B cell (primary cell): ENCODE data around the gene USP6NL. TPM values are rescaled to one million over a fixed set of nuclear protein-coding genes. Genes with fewer than 3 reads are reported as not detected.

ENCODE experiments used
- ATAC-seq: fragments of 200-7000 bp; cut with Tn5 transposase; one replicate; pipeline ENCODE4 v1.10.0; 2021; ENCODE audit warnings: low read depth, mild to moderate bottlenecking, moderate number of reproducible peaks, moderate library complexity
- CTCF ChIA-PET: fragments of 350-600 bp; sonication (Branson Sonifier 250); formaldehyde crosslinking; loops from one replicate; lab custom pipeline; 2021; ENCODE audit warnings: antibody characterized with exemption, inconsistent platforms; lab: Charles Lee
- POLR2A ChIA-PET: fragments of 350-600 bp; sonication (Branson Sonifier 250); formaldehyde crosslinking; loops from one replicate; lab custom pipeline; 2021; ENCODE audit warnings: antibody characterized with exemption; lab: Charles Lee
- DNase-seq: peaks from one replicate; pipeline ENCODE4 v3.0.0; 2013
- H2AFZ ChIP-seq: 2 replicates; pipeline ENCODE4 v1.6.1; 2012; ENCODE audit warnings: mild to moderate bottlenecking, low read depth, low read length; ENCODE audit not compliant: insufficient read depth, poor library complexity, severe bottlenecking
- H3K27ac ChIP-seq, 2 donors: 1 replicate in 1 of 2; 2 replicates in 1 of 2; pipeline ENCODE4 v1.5.1; 2012 to 2013; ENCODE audit warnings: low read length in 2 of 2, mild to moderate bottlenecking in 2 of 2, moderate library complexity in 1 of 2
- H3K27me3 ChIP-seq, 4 experiments: fragments of 200-600 bp in 1 of 4; sonication (generic) in 1 of 4; replicated peaks in 1 of 4; 1 replicate in 2 of 4; 2 replicates in 2 of 4; pipeline versions ENCODE4 v1.6.1 to v1.7.0; 2013 to 2016; ENCODE audit warnings: low read length in 3 of 4, mild to moderate bottlenecking in 2 of 4, mixed read lengths in 1 of 4, moderate library complexity in 1 of 4; ENCODE audit not compliant: insufficient read depth in 4 of 4, control insufficient read depth in 3 of 4; ENCODE audit errors: control extremely low read depth in 1 of 4
- H3K36me3 ChIP-seq, 2 experiments: replicated peaks in 1 of 2; 1 replicate in 1 of 2; 2 replicates in 1 of 2; pipeline versions ENCODE4 v1.6.1 to v1.7.1; 2013; ENCODE audit warnings: low read length in 1 of 2; ENCODE audit not compliant: insufficient read depth in 2 of 2, control insufficient read depth in 1 of 2; ENCODE audit errors: control extremely low read depth in 1 of 2, extremely low read depth in 1 of 2
- H3K4me1 ChIP-seq, 2 donors: fragments of 200-600 bp in 1 of 2; sonication (generic) in 1 of 2; 1 replicate in 1 of 2; 2 replicates in 1 of 2; pipeline versions ENCODE4 v1.5.1 to v1.6.1; 2013 to 2017; ENCODE audit warnings: low read length in 2 of 2; ENCODE audit not compliant: control insufficient read depth in 2 of 2, insufficient read depth in 2 of 2
- H3K4me2 ChIP-seq: replicated peaks from 2 replicates; pipeline ENCODE3; 2012; ENCODE audit warnings: mild to moderate bottlenecking, low read depth, low read length; ENCODE audit not compliant: poor library complexity, severe bottlenecking
- H3K4me3 ChIP-seq, 5 experiments: fragments of 200-600 bp in 1 of 5; sonication (generic) in 1 of 5; 1 replicate in 3 of 5; 2 replicates in 2 of 5; pipeline versions ENCODE4 v1.5.1 to v1.7.0; 2011 to 2016; ENCODE audit warnings: low read length in 4 of 5, mild to moderate bottlenecking in 4 of 5, low read depth in 2 of 5, control low read depth in 1 of 5, moderate library complexity in 1 of 5; ENCODE audit not compliant: insufficient read depth in 1 of 5; ENCODE audit errors: control extremely low read depth in 1 of 5, extremely low read depth in 1 of 5
- H3K79me2 ChIP-seq: fragments of 200-600 bp; sonication (generic); one replicate; pipeline ENCODE4 v1.6.0; 2016; ENCODE audit warnings: low read length; ENCODE audit not compliant: control insufficient read depth, insufficient read depth
- H3K9ac ChIP-seq: fragments of 200-600 bp; sonication (generic); 2 replicates; pipeline ENCODE4 v1.6.1; 2017; ENCODE audit warnings: mild to moderate bottlenecking, low read length, moderate library complexity
- H3K9me3 ChIP-seq, 3 donors: one replicate each; pipeline versions ENCODE4 v1.6.1 to v1.7.1; 2013; ENCODE audit warnings: low read length in 2 of 3; ENCODE audit not compliant: control insufficient read depth in 2 of 3, insufficient read depth in 1 of 3; ENCODE audit errors: control extremely low read depth in 1 of 3
- H4K20me1 ChIP-seq: 2 replicates; pipeline ENCODE4 v1.6.0; 2012; ENCODE audit warnings: mild to moderate bottlenecking, low read length; ENCODE audit not compliant: insufficient read depth, control insufficient read depth, poor library complexity, severe bottlenecking
- H3K27ac Mint-ChIP-seq: one replicate; pipeline ENCODE4 v1.8.0; 2021; ENCODE audit warnings: mixed read lengths
- H3K27me3 Mint-ChIP-seq: one replicate; pipeline ENCODE4 v1.8.0; 2021; ENCODE audit warnings: mixed read lengths
- H3K4me1 Mint-ChIP-seq: one replicate; pipeline ENCODE4 v1.8.0; 2021; ENCODE audit warnings: mixed read lengths
- H3K4me3 Mint-ChIP-seq: one replicate; pipeline ENCODE4 v1.8.0; 2021; ENCODE audit warnings: mixed read lengths
- H3K9me3 Mint-ChIP-seq: one replicate; pipeline ENCODE4 v1.8.0; 2022; ENCODE audit warnings: mixed read lengths; ENCODE audit not compliant: insufficient read depth
- EZH2 ChIP-seq: IDR thresholded peaks from 2 replicates; pipeline ENCODE4 v1.6.1; 2012; ENCODE audit warnings: borderline replicate concordance, low read depth, mild to moderate bottlenecking, moderate library complexity, low read length; ENCODE audit not compliant: insufficient read depth, poor library complexity, severe bottlenecking
- WGBS: methylation state at CpG from one replicate; pipeline ENCODE4 v1.1.5; 2013; ENCODE audit warnings: missing lambda C conversion rate; ENCODE audit not compliant: insufficient coverage; 5-methylcytosine and 5-hydroxymethylcytosine counted together
- intact Hi-C: fragments of 100-400 bp; cut with micrococcal nuclease; formaldehyde crosslinking; loops from one replicate; pipeline ENCODE4 v1.10.0; 2022
- polyA plus RNA-seq: library from polyadenylated mRNA; depleted of rRNA; stranded (reverse); fragments of >200 nt; gene quantifications from 2 replicates; pipeline ENCODE4 v1.2.3, GENCODE V29; 2012
- total RNA-seq, 2 donors: library from RNA; stranded (reverse); fragments of 120-200 nt in 1 of 2; gene quantifications; 1 replicate in 1 of 2; 2 replicates in 1 of 2; pipeline versions ENCODE4 v1.2.3 to v1.2.4, GENCODE V29; 2013 to 2022
- TF ChIP-seq, protein P1 (sequence below): fragments of 200-600 bp; IDR thresholded peaks from one replicate; pipeline ENCODE4 v1.8.0; 2022; ENCODE audit warnings: antibody characterized with exemption, mild to moderate bottlenecking

USP6NL gene
- total and polyA plus RNA-seq, 2 donors (not counting 1 experiment from before 2014, with no cell fraction given) = 27.0 to 61.5 TPM

DNA sequence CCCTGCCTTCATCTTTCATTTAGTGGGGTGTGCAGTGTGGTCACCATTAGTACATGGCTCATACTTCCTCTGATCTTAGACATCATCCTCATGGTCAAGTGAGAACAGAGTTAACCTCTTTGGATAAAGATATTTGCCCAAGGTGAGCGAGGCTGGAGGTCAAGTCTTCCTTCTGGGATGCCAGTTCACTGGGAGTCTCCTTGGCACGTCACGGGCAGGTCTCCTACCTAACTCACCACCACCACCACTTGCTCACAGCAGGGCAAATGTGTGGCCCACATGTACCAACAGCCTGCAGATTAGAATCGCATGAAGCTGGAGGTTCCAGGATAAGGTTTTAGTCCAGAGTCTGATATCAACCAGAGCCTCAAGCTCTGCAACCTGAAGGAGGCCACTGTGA, 164.6 kb downstream of the USP6NL start:
- H3K27ac ChIP-seq = no peak overlapping the region
- H3K9me3 Mint-ChIP-seq = no peaks in the 10 kb centered on the region
- H3K4me2 ChIP-seq = no peak overlapping the region
- H3K9me3 ChIP-seq = peaks cover 0 to 5% (median 0%) of the 10 kb centered on the region in 3 donors
- ATAC-seq (no peak), DNase-seq (no peak)
- H3K9ac ChIP-seq = no peak overlapping the region
- POLR2A ChIA-PET = no interaction called here
- H3K36me3 ChIP-seq = no peaks in the 10 kb centered on the region
- H3K27me3 ChIP-seq = no peaks in the 10 kb centered on the region
- TF ChIP-seq EZH2 = no peak
- TF ChIP-seq, protein P1, sequence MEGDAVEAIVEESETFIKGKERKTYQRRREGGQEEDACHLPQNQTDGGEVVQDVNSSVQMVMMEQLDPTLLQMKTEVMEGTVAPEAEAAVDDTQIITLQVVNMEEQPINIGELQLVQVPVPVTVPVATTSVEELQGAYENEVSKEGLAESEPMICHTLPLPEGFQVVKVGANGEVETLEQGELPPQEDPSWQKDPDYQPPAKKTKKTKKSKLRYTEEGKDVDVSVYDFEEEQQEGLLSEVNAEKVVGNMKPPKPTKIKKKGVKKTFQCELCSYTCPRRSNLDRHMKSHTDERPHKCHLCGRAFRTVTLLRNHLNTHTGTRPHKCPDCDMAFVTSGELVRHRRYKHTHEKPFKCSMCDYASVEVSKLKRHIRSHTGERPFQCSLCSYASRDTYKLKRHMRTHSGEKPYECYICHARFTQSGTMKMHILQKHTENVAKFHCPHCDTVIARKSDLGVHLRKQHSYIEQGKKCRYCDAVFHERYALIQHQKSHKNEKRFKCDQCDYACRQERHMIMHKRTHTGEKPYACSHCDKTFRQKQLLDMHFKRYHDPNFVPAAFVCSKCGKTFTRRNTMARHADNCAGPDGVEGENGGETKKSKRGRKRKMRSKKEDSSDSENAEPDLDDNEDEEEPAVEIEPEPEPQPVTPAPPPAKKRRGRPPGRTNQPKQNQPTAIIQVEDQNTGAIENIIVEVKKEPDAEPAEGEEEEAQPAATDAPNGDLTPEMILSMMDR = no peak
- no peaks in the 10 kb centered on the region for H4K20me1 ChIP-seq
- H3K4me3 ChIP-seq = no peak overlapping the region
- H3K27me3 Mint-ChIP-seq = no peaks in the 10 kb centered on the region
- H3K4me1 Mint-ChIP-seq = peaks cover 37% of the 10 kb centered on the region
- H2AFZ ChIP-seq = no peak overlapping the region
- no peaks in the 10 kb centered on the region for H3K79me2 ChIP-seq
- no peak overlapping the region for H3K4me3 Mint-ChIP-seq
- WGBS = 94% methylated on average over 4 of the region's 4 CpGs
- H3K4me1 ChIP-seq = peaks cover 21 to 30% of the 10 kb centered on the region in 2 donors
- H3K27ac Mint-ChIP-seq = no peak overlapping the region
- CTCF ChIA-PET = interaction anchor here (1.1 to 1.3 kb wide), 2 partner anchors 18 to 311 kb away, joined by 3 read pairs; no protein-coding TSS in a partner anchor
- intact Hi-C loops = no loop called here

DNA sequence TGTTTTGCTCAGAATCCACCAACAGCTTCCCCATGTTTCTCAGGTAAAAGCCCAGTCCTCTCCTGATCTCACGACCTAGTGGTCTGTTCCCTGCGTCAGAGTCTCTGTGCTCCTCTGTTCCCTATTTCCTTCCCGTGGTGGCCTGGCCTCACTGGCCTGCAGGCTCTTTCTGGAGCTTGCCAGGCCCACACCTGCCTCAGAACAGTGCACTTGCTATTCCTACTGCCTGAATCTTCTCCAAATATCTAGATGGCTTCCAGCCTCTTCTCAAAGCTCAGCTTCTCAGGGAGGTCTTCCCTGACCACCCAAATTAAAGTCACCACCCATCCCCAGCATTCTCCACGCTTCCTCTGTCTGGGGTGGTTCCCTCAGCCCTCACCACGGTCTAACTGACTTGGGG, 165.3 kb downstream of the USP6NL start:
- Mint-ChIP-seq H3K9me3 (no peaks in the 10 kb centered on the region), H3K4me1 (peaks cover 38% of the 10 kb centered on the region), H3K27me3 (no peaks in the 10 kb centered on the region), H3K27ac (no peak overlapping the region), H3K4me3 (no peak overlapping the region)
- H3K36me3 ChIP-seq = no peaks in the 10 kb centered on the region
- H3K4me2 ChIP-seq = no peak overlapping the region
- ChIA-PET CTCF (no interaction called here), POLR2A (no interaction called here)
- TF ChIP-seq, protein P1 = no peak
- no peak for TF ChIP-seq EZH2
- 89% methylated on average over 5 of the region's 5 CpGs for WGBS
- H3K9ac ChIP-seq = no peak overlapping the region
- ATAC-seq (no peak), DNase-seq (no peak)
- no peak overlapping the region for H3K27ac ChIP-seq
- H4K20me1 ChIP-seq = no peaks in the 10 kb centered on the region
- no peaks in the 10 kb centered on the region for H3K9me3 ChIP-seq
- peaks cover 21 to 30% of the 10 kb centered on the region in 2 donors for H3K4me1 ChIP-seq
- no peak overlapping the region for H3K4me3 ChIP-seq
- no peaks in the 10 kb centered on the region for H3K79me2 ChIP-seq
- intact Hi-C loops = no loop called here
- no peaks in the 10 kb centered on the region for H3K27me3 ChIP-seq
- no peak overlapping the region for H2AFZ ChIP-seq
